Measurements from ENCODE around the gene PPP1R2B.
"Not testable (repeated sequence)": the region's sequence is repeated elsewhere in the genome, so short reads cannot be mapped to it uniquely, and the experiment has no call there.

PPP1R2B gene

DNA sequence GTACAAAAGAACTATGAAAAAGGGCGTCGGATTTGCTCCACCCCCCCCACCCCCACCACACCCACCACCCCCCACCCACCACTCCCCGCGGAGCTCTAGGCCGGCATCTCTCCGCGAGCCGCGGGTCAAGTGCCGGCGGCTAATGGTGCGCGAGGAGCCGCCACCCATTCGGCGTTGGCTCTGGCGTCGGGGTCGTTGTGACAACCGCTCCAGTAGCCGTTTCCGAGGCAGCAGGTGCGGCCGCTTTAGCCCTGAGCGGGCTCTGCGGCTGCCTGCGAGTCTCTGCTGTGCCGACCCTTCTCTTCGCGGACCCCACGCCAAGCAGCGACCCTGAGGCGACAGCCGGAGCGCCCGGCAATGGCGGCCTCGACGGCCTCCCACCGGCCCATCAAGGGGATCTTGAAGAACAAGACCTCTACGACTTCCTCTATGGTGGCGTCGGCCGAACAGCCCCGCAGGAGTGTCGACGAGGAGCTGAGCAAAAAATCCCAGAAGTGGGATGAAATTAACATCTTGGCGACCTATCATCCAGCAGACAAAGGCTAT, at the start of gene PPP1R2B:
TSS of gene PPP1R2B (plus strand) at position 90 of the 546 bp plus-strand sequence. CDS start at position 358, 268 bp downstream.
- no peak for DNase-seq

DNA sequence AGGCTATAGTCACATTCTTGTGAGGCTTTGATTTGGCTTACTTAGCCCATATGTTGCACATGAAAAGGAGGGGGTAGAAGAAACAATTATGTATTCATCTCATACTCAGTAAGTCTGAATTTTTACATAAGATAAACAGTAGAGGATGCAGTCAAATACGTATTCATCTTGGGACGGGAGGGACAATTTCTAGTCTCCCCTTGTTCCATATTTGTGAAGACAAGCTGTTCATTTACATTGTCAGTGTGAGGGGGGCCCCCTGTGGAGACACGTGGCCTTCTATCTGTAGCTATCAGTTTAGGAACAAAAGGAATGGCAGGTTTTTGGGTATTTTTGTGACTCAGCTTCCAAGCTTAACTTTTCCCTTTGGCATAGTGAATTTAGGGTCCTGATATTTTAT, 49.2 kb upstream of the PPP1R2B start:
- DNase-seq, result no peak

DNA sequence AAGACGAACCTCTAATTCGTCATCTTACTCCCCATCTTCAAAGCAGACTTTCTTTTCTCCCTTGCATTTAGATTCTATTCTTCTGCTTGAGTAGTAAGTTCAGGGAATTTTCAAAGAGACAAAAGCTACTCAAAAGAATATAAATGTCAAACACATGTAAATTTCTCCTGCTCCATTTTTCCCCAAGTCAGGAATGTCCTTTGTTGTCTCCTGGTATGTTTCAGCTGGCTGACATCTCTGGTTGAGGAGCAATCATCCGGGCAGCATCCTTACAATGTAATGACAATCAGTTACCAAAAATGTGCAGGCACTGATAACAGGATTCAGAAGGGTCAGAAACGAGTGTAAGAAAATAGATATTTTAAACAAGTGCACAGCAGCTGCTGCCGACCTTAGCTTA, 47.6 kb upstream of the PPP1R2B start:
- no peak for DNase-seq

DNA sequence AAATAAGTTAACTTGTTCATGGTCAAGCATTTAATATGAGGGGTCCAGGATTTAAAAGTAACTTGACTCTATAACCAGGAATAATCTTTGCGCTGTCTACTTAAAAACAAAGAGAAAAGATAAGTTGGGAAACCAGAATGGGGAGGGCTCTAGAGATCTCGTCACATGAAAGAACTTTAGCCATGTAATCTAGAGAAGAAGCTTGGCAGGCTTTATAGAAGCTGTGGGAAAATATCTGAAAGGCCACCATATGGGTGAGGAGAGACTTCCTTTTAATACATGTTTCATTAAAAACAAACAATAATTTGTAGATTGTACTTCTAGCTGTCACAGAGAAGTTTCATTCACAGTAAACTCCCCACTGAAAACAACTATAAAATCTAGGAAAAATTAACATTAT, 46.7 kb upstream of the PPP1R2B start:
- no peak for DNase-seq

DNA sequence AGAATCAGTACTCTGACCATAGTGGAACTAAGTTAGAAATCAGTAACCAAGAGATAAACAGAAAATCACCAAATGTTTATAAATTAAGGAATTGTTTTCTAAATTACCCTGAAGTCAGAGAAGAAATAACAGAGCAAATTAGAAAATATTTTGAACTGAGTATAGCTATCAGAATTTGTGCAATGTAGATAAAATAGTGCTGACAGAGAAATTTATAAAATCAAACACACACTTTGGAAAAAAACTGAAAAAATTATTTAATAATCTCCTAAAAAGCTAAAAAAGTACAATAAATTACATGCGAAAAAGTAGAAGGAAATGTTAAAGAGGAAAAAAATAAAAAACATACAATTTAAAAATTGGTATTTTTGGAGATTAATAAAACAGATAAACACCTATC, 37.1 kb upstream of the PPP1R2B start:
- no peak for DNase-seq

DNA sequence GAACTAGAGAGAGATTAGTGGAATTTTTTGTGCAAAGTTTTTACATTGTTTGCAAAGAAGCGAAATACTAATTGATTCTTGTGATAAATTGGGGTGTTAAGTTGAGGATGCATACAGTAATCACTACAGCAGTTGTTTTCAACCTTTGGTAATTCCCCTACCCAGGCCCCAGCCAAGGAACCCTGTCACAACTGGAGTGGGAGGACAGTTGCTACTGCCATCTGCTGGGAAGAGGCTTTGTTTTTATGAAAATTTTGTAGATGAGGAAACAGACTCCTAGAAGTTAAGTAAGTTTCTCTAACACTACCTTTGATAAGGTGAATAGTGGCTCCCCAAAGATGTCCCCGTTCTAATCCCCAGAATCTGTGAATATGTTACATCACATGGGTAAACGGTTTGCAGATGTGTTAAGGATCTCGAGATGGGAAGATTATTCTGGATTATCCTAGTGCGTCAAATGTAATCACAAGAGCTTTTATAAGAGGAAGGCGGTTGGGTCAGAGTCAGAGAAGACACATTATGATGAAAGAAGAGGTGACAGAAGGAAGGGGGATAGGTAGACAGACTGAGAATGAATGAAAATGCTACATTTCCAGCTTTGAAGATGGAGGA, 34.0 kb upstream of the PPP1R2B start:
- no peak for DNase-seq

DNA sequence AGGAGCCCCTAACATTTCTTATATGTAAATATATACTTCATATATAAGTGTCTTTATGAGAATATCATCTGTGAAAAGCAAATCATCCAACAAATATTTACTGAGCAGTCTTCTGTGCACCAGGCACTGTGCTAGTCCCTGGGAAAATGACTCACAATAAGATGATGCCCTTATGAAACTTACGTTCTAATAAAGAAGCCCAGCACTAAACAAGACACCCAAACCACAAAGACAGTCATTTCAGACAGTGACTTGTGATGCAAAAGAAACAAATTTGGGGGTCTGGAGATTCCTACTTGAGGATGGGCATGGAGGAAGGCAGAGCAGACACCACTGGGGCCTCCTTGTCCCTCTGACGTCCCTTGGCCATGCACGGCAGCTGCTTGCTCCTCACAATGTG, 30.6 kb upstream of the PPP1R2B start:
- DNase-seq, result no peak

DNA sequence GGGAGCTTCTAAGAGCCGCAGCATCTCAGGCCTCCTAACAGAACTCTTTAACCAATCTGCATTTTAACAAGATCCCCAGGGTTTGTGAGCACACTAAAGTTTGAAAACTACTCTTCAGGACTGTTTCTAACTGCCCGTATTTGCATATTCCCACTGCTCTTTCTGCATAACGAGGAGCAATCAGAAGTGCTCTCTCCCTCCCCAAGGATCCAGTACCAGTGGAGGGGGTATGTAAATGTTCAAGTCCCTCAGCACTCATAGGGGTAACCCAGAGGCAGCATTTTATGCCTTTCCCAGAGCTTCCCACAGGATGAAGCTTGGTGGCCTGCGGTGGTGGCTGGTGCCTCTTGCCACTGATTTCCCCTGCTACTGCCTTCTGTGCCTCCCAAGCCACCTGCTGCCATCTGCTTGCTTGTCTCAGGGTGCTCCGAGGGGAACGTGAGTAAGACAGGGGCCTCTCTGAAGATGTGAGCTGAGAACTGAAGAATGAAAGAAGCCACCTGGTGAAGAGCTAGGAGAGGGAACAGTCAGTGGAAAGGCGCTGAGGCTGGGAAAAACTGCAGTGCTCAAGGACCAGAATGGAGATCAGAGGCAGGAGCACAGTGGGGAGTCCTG, 30.0 kb upstream of the PPP1R2B start:
- DNase-seq, result no peak

DNA sequence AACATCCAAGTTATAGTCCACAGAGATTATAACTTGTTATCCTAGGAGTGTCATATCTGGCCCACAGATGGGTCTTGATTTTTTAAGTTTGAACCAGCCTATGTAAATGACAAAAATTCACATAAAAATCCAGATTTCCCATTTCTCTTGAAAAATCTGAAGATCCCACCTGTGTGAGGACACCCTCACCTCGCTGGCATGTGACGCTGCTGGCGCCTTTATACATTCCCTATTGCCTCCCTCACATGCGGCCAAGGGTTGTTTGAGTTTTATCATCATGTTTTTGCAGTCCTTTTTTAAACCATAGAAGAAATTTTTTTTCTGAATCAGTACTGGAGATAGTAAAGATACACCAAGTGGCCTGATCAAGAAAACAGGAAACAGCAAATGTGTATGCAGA, 25.9 kb upstream of the PPP1R2B start:
- no peak for DNase-seq

DNA sequence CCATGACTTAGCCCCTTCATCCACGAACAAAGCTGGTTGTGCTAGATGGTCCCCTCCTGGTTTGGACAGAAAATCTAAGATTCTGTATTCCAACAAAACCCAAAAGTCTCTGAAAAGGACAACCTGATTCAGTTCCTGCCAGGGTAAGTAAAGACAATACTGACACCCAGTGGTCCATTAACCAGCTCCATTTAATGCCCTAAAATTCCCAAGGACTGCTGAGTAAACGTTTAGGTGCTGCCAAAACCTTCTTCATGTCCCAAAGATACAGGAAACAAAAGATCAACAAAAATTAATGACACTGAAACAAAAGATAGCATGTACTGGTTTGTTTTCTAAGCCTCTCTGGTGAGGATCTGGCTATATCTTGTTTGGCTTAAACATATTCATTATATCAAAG, 25.3 kb upstream of the PPP1R2B start:
- DNase-seq, result no peak

DNA sequence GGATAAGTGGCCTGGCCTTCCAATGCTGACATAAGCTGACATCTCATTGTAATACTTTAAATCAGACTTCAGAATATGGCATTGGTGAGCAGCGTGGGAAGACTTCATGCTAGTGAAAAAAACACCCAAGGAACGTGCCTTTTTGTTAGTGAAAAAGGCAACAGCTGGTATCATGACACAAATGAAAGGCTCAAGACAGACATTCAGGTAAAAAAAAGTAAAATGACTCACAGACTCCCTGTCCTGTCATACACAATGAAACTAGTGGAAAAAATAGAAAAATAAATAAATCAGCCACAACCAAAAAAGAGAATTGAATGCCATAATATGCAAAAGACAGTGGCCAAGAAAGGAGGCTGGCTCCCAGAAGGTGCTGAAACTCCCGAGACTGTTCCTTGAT, 24.4 kb upstream of the PPP1R2B start:
- DNase-seq, result no peak

DNA sequence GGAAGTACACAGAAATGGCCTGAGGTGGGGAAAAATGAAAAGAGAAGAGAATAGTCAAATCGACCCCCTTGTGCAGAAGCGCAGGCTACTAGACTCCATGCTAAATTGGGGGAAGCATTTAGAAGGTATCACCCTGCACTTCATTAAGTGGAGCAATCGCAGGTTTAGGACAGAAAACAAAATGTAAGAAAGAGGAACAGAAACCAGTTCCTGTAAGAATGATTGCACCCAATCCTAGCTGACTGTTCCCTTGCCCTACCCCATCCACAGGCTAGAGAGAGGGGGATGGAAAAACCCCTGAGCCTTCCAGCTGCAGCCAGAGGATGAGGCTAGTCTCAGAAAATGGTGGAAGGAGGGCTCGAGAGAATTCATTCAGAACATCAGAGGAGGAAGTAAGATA, 23.9 kb upstream of the PPP1R2B start:
- DNase-seq, result no peak

DNA sequence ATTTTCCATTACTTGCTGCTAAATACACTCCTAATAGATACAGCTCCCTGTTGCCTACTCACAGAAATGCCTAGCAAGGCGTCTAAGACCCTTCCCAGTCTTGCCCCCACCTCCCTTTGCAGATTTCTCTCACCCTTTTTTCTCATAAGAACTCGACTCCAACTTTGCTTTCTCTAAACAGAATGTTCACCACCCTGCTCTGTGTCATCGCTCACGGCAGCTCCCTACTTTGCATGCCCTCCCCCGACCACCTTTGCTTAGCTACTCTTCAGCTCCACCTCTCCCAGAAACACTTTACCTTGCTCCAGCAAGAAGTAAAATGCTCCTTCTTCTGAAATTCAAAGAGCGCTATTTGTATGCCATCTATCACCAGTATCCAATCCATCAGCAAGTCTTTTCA, 15.2 kb upstream of the PPP1R2B start:
- no peak for DNase-seq

DNA sequence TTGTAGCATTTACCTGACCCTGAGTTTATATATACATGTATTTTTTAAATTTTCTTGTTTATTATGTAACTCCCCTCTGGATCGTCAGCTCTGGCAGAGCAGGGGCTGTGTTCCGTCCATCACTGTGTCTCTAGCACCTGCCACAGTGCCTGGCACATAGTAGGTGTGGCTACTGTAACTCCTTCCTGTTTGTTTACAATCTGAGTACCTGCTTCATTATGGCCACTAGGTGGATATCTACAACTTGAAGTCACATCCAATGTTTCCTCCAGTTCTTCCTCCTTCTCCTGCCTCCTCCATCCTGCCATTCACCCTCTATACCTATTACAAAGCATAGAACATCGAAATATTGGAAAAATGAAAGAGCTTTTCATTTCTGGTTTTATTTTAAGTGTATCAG, 14.2 kb upstream of the PPP1R2B start:
- no peak for DNase-seq

DNA sequence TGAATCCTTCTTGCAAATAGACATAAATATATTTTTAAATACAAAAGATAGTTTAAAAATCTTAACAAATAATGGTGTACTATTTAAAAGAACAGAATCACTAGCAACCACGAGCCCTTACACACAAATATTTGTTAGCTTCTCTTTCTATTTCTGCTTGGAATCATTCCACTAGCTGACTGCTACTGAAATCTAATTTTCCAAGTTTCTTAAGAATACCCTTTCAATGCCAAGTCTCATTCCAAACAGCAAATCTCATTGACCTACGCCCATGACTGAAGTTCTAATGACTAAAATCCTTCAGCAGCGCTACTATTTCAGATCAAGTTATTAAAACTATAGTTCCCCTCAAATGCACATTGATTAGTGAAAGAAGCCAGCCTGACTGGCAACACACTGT, 13.2 kb upstream of the PPP1R2B start:
- no peak for DNase-seq

DNA sequence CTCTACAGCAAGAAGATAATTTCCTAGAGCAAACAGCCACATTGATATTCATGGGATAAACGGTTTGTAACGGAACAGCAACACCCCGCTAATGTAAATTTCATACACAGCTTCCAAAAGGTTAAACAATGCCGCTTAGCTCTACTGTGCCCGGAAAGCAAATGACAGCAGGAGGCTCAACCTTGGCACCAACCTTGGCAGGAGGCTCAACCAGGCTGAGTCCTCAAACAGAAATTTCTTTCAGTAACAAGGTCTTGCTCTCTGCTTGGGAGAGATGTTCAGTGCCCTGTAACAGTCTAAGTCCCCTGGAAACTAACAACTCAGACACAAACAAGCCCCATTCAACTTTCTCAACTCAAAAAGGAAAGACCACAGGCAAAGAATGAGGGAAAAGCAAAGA, 11.1 kb upstream of the PPP1R2B start:
- no peak for DNase-seq

DNA sequence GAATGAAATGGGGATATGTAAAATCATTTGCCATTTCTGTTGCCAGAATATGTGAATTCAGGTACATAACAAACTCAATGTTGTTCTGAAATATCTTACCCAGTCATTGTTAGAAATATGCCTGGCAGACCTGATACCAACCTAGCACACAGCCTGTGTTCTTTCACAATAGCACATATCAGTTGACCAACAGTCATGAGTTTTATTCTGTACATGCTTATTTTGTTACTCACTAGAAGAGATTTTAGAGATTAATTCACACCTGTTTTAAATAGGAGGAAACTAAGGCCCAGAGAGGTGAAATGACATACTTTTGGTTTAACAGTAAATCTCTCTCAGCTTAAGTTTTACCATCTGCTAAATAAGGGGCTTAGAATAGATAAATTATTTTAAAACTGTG, 8.4 kb upstream of the PPP1R2B start:
- no peak for DNase-seq

DNA sequence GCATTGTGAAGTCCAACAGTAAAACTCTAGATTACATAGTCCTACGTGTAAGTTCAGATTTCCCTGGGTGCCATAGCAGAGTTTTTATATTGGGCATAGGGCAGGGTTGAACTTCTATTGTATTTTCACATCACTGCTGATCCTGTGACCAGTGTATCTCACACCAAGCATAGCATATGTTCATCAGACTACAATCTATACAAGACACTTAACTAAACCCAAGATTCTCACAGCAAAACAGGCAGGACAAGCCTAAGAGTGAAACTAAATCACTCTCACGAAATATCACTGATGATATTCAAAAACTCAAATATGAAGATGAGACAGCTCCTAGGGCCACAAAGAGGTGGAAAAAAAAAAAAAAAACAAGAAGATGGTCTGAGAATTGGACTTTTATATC, 3.2 kb upstream of the PPP1R2B start:
- DNase-seq, result no peak

DNA sequence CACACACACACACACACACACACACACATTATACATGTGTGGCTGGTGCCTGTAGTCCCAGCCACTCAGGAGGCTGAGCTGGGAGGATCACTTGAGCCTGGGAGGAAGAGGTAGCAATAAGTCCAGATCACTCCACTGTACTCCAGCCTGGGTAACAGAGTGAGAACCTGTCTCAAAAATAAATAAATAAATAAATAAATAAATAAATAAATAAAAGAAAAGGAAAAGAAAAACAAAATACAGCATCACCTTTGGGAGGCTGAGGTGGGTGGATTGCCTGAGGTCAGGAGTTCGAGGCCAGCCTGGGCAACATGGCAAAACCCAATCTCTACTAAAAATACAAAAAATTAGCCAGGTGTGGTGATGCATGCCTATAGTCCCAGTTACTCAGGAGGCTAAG, 1.6 kb upstream of the PPP1R2B start:
- not testable (repeated sequence) for DNase-seq

DNA sequence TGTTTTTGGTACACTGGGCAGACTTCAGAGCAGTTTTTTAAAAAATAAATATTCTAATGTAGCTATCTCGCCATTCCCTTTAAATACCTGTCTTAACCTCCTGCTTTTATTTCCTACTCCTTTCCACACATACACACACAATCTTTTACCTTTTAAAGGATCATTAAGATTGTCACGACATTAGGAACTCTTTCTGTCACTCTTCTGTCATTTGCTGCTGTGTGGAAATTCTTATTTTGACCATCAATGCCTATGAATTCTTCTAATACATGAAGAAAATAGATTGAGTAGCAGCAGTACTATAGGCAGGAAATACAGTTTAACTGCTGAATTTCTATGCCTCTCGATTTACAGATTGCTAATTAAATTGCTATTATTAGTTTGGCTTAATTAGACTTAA, 1.8 kb downstream of the PPP1R2B start:
- DNase-seq, result no peak

DNA sequence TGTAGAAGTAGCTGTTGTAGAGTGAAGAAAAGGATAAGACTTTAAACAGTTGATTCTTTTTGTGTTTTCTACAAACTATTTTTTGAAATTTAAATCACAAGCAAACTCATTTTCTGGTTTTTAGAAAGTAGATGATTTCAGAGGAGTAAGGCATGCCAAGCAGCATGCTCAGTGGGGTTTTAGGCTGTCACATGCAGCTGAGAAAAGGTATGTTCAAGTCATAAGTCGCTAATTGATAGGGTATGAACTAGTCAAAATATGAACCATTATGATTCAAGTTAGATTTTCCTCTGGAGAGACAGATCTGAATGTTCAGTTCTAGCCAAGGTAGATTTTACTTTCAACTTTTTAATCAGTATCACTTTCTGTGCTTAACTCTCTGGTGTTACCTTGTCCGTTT, 3.0 kb downstream of the PPP1R2B start:
- not testable (repeated sequence) for DNase-seq

DNA sequence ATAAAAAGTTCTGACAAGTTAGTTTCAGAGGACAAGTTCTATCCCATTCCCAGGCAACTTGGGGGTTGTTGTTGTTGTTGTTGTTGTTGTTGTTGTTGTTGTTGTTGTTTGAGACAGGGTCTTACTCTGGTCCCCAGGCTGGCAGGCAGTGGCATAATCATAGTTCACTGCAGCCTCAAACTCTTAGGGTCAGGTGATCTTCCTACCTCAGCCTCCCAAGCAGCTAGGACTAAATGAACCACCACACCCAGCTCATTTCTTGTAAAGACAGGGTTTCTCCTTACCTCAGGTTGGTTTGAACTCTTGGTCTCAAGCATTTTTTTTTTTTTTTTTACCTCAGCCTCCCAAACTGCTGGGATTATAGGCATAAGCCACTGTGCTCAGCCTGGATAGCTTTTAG, 15.3 kb downstream of the PPP1R2B start:
- DNase-seq, result no peak

DNA sequence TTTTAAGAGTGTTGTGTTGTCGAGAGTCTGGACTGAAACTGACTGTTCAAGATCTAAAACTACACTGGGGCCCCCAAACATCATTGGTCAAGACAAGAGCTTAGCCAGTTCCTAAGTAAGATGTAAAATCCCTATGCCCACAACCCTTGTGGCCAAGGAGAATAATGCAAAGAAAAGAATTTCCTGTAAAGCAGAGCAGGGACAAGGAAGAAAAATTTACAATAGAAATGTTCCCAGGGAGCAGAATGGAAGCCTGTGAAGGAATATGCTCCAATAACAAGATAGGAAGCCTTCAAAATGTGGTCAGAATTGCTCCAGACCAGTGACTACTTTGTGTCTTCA, 20.4 kb downstream of the PPP1R2B start:
- no peak for DNase-seq

DNA sequence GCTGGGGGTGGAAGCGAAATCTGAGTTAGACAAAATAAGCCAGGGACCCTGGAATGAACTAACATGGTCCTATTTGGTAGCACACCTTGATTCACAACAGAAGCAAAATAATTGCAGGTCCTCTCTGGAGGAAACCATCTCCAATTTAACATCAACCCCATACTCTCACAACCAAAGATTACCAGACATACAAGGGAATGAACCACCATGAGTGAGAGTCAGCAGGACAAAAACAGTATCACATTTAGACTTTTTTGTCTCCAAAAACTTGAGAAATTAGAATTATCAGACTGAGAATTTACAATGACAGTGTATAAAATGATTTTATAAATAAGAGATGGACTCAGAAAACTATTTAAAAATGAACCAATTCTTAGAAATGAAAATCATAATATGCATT, 21.1 kb downstream of the PPP1R2B start:
- DNase-seq, result no peak

DNA sequence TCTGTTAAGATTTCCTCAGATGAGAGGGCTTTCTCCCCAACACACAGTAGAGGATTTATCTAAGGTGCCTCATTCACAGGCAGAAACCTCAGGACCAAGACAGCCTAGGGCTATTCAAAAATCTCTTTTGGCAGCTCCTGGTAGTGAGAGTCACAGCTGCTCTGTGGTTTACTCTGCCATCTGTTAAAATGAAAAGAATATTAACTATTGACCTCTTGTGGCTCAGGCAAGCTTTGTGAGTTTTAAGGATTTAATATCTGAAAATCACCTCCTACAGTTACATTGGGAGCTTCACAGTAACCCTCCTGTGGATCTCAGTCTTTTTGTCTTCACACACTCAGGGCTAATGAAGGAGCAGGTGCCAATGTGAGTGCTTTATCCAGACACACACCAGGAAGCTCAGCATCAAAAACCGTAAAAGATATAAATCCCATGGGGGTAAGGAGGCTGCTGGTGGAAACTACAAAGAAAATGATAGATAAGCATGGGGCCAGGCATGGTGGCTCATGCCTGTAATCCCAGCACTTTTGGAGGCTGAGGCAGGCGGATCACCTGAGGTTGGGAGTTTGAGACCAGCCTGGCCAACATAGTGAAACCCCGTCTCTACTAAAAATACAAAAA, 29.7 kb downstream of the PPP1R2B start:
- DNase-seq, result no peak

Measured in suppressor macrophage treated with lipopolysaccharide for 4 hours (primary cell).